Astrocyte (in vitro differentiated cells and primary cell): Measurements from ENCODE around the gene NEK7. TPM values are rescaled to one million over a fixed set of nuclear protein-coding genes. Genes with fewer than 3 reads are reported as not detected.

Source experiments
- DNase-seq: peaks from one replicate; pipeline ENCODE4 v3.0.0-alpha.2; 2010; ENCODE audit warnings: low read depth
- FAIRE-seq: peaks from 2 replicates; lab custom pipeline; 2011; peaks lifted over from hg19 to GRCh38; lab: Jason Lieb, UNC
- H2AFZ ChIP-seq: 2 replicates; pipeline ENCODE4 v1.6.0; 2012; ENCODE audit warnings: low read depth, low read length, inconsistent platforms
- H3K27ac ChIP-seq: 2 replicates; pipeline ENCODE4 v1.5.1; 2011; ENCODE audit warnings: low read depth, low read length, inconsistent platforms
- H3K27me3 ChIP-seq: 2 replicates; pipeline ENCODE4 v1.6.0; 2011; ENCODE audit warnings: low read length, inconsistent platforms; ENCODE audit not compliant: insufficient read depth
- H3K36me3 ChIP-seq: 2 replicates; pipeline ENCODE4 v1.5.1; 2011; ENCODE audit warnings: low read length, inconsistent platforms; ENCODE audit not compliant: insufficient read depth
- H3K4me1 ChIP-seq: 2 replicates; pipeline ENCODE4 v1.5.1; 2011; ENCODE audit warnings: low read length, inconsistent platforms; ENCODE audit not compliant: insufficient read depth
- H3K4me2 ChIP-seq: 2 replicates; pipeline ENCODE4 v1.6.0; 2012; ENCODE audit warnings: low read length, inconsistent platforms
- H3K4me3 ChIP-seq: 2 replicates; pipeline ENCODE4 v1.5.1; 2011; ENCODE audit warnings: low read depth, mild to moderate bottlenecking, low read length, inconsistent platforms; ENCODE audit not compliant: insufficient read depth
- H3K79me2 ChIP-seq: 2 replicates; pipeline ENCODE4 v1.6.0; 2012; ENCODE audit warnings: mild to moderate bottlenecking, low read length, inconsistent platforms; ENCODE audit not compliant: insufficient read depth
- H3K9ac ChIP-seq: 2 replicates; pipeline ENCODE4 v1.6.0; 2012; ENCODE audit warnings: mild to moderate bottlenecking, low read length, inconsistent platforms
- H3K9me3 ChIP-seq: 2 replicates; pipeline ENCODE4 v1.5.1; 2012; ENCODE audit warnings: low read depth, mild to moderate bottlenecking, low read length, inconsistent platforms; ENCODE audit not compliant: insufficient read depth
- H4K20me1 ChIP-seq: 2 replicates; pipeline ENCODE4 v1.6.0; 2012; ENCODE audit warnings: low read length, inconsistent platforms; ENCODE audit not compliant: insufficient read depth
- H3K27ac Mint-ChIP-seq: one replicate; pipeline ENCODE4 v1.8.0; 2021; ENCODE audit warnings: mild to moderate bottlenecking, mixed read lengths; ENCODE audit not compliant: unreplicated experiment
- H3K27me3 Mint-ChIP-seq: one replicate; pipeline ENCODE4 v1.8.0; 2021; ENCODE audit warnings: low read depth, mixed read lengths; ENCODE audit not compliant: unreplicated experiment
- H3K36me3 Mint-ChIP-seq: one replicate; pipeline ENCODE4 v1.8.0; 2021; ENCODE audit warnings: low read depth, mixed read lengths; ENCODE audit not compliant: unreplicated experiment
- H3K4me1 Mint-ChIP-seq: one replicate; pipeline ENCODE4 v1.8.0; 2021; ENCODE audit warnings: low read depth, mixed read lengths; ENCODE audit not compliant: unreplicated experiment
- H3K4me3 Mint-ChIP-seq: one replicate; pipeline ENCODE4 v1.8.0; 2021; ENCODE audit warnings: mild to moderate bottlenecking, moderate library complexity, mixed read lengths; ENCODE audit not compliant: unreplicated experiment
- H3K9me3 Mint-ChIP-seq: one replicate; pipeline ENCODE4 v1.8.0; 2021; ENCODE audit warnings: mild to moderate bottlenecking, mixed read lengths; ENCODE audit not compliant: unreplicated experiment
- EZH2 ChIP-seq: IDR thresholded peaks from 2 replicates; pipeline ENCODE4 v1.6.1; 2012; ENCODE audit warnings: mild to moderate bottlenecking, low read length, inconsistent platforms; ENCODE audit not compliant: insufficient read depth
- total RNA-seq: library from RNA; stranded (reverse); gene quantifications from 2 replicates; pipeline ENCODE4 v1.2.1, GENCODE V29; 2021
- TF ChIP-seq, protein P1 (sequence below): IDR thresholded peaks from 2 replicates; pipeline ENCODE4 v1.5.1; 2011; ENCODE audit warnings: low read depth, mild to moderate bottlenecking, inconsistent platforms, low read length, moderate library complexity; ENCODE audit not compliant: insufficient read depth

The NEK7 gene
- total RNA-seq, 1 donor from 2014 or later, result 125 TPM

DNA sequence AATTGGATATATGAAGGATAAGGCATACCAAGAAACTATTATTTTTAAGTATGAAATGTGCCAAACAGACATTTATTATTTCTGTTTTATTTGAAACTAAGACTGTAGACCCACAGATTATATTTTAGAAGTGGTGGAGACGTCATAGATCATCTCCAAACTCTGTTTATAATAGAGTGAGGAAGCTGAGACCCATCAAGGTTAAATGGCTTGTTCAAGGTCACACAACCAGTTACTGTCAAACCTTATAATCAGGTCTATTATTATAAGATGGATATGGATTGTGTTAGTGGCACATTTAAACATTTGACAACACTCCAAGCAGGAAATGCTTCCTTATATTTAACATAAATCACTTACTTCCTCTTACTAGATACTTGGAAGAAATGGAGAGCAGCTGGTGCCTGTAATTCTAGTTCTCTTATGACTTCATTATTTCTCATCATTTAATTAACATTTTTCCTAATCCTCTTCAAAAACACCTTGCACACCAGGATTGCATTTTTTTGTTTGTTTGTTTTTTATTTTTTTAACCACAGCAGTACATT lies 117.0 kb downstream of the NEK7 start:
- Histone ChIP-seq H3K36me3 (no peaks in the 10 kb centered on the region), H3K27ac (peak overlapping the region; percentile 54), H3K4me3 (no peak overlapping the region), H3K9ac (no peak overlapping the region), H3K79me2 (peaks cover 60% of the 10 kb centered on the region), H3K4me2 (no peak overlapping the region), H4K20me1 (no peaks in the 10 kb centered on the region), H3K9me3 (no peaks in the 10 kb centered on the region), H3K4me1 (peaks cover 42% of the 10 kb centered on the region), H3K27me3 (no peaks in the 10 kb centered on the region), H2AFZ (no peak overlapping the region)
- H3K9me3 Mint-ChIP-seq, result no peaks in the 10 kb centered on the region
- H3K36me3 Mint-ChIP-seq, result peaks cover 7% of the 10 kb centered on the region
- no peak overlapping the region for H3K4me3 Mint-ChIP-seq
- peak overlapping the region; percentile 47 for H3K27ac Mint-ChIP-seq
- no peaks in the 10 kb centered on the region for H3K27me3 Mint-ChIP-seq
- no peak for TF ChIP-seq EZH2
- TF ChIP-seq, protein P1, sequence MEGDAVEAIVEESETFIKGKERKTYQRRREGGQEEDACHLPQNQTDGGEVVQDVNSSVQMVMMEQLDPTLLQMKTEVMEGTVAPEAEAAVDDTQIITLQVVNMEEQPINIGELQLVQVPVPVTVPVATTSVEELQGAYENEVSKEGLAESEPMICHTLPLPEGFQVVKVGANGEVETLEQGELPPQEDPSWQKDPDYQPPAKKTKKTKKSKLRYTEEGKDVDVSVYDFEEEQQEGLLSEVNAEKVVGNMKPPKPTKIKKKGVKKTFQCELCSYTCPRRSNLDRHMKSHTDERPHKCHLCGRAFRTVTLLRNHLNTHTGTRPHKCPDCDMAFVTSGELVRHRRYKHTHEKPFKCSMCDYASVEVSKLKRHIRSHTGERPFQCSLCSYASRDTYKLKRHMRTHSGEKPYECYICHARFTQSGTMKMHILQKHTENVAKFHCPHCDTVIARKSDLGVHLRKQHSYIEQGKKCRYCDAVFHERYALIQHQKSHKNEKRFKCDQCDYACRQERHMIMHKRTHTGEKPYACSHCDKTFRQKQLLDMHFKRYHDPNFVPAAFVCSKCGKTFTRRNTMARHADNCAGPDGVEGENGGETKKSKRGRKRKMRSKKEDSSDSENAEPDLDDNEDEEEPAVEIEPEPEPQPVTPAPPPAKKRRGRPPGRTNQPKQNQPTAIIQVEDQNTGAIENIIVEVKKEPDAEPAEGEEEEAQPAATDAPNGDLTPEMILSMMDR, result no peak
- peaks cover 14% of the 10 kb centered on the region for H3K4me1 Mint-ChIP-seq
- FAIRE-seq (no peak), DNase-seq (no peak)

DNA sequence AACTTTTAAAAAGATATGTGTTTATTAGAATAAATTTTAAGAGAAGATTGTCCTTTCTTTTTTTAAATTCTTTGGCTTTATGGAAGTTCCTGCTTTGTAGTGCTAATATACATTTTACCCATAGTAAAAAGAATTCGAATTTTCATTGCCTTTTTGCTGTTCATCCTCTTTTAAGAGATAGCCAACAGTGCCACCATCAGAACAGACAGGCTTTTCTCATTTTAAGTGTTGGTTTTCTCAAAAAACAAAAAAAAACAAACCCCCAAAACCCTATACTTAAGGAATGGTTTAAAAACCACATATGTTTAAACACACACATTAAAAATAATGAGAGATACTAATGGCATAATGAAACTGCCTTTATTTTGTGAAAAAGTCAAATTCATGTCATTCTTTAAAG lies 118.8 kb downstream of the NEK7 start:
- Mint-ChIP-seq H3K4me1 (peaks cover 18% of the 10 kb centered on the region), H3K36me3 (peaks cover 7% of the 10 kb centered on the region), H3K4me3 (no peak overlapping the region), H3K27ac (no peak overlapping the region), H3K9me3 (no peaks in the 10 kb centered on the region), H3K27me3 (no peaks in the 10 kb centered on the region)
- H2AFZ ChIP-seq, result no peak overlapping the region
- no peak overlapping the region for H3K9ac ChIP-seq
- no peaks in the 10 kb centered on the region for H4K20me1 ChIP-seq
- no peaks in the 10 kb centered on the region for H3K27me3 ChIP-seq
- H3K79me2 ChIP-seq, result peaks cover 49% of the 10 kb centered on the region
- no peak for DNase-seq
- H3K4me1 ChIP-seq, result peaks cover 24% of the 10 kb centered on the region
- no peak overlapping the region for H3K4me2 ChIP-seq
- H3K9me3 ChIP-seq, result no peaks in the 10 kb centered on the region
- no peak overlapping the region for H3K27ac ChIP-seq
- H3K36me3 ChIP-seq, result peaks cover 4% of the 10 kb centered on the region
- FAIRE-seq, result no peak
- H3K4me3 ChIP-seq, result no peak overlapping the region
- TF ChIP-seq EZH2, result no peak
- TF ChIP-seq, protein P1, result no peak

DNA sequence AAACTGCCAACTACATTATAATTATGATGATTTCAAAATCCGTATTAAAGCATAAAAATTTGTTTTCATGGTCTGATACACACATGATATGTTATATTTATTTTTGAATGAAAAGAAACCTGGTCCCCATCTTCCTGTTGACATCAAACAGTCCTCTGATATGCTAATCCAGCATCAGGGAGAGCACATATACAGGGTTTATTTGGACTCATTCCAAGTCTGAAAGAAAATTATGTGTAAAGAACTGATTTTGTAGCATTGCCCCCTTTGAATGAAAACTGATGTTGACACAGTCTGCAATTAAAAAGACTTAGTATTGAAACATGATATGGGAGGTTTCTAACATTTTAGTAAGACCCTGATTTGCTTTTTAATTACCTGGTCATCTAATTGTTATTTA lies 119.4 kb downstream of the NEK7 start:
- no peaks in the 10 kb centered on the region for H3K9me3 Mint-ChIP-seq
- Histone ChIP-seq H3K79me2 (peaks cover 42% of the 10 kb centered on the region), H3K4me3 (no peak overlapping the region), H3K4me1 (peaks cover 20% of the 10 kb centered on the region), H3K9me3 (no peaks in the 10 kb centered on the region), H3K4me2 (no peak overlapping the region), H3K27me3 (no peaks in the 10 kb centered on the region), H3K9ac (no peak overlapping the region), H3K36me3 (peaks cover 4% of the 10 kb centered on the region), H3K27ac (no peak overlapping the region), H2AFZ (no peak overlapping the region), H4K20me1 (no peaks in the 10 kb centered on the region)
- no peak overlapping the region for H3K4me3 Mint-ChIP-seq
- H3K27ac Mint-ChIP-seq, result no peak overlapping the region
- H3K27me3 Mint-ChIP-seq, result no peaks in the 10 kb centered on the region
- peaks cover 3% of the 10 kb centered on the region for H3K36me3 Mint-ChIP-seq
- H3K4me1 Mint-ChIP-seq, result peaks cover 18% of the 10 kb centered on the region
- FAIRE-seq (no peak), DNase-seq (no peak)
- TF ChIP-seq, protein P1, result no peak
- TF ChIP-seq EZH2, result no peak
